IMR-90 (cell line): ENCODE measurements around the gene HEXD.
"Not testable (repeated sequence)": the region's sequence is repeated elsewhere in the genome, so short reads cannot be mapped to it uniquely, and the experiment has no call there.

Experiments
- CHD1 ChIP-seq: IDR thresholded peaks from 2 replicates; pipeline ENCODE4 v1.6.1; 2012; ENCODE audit warnings: low read depth, low read length, improper control_type of control experiment
- CTCF ChIP-seq: conservative IDR thresholded peaks from 2 replicates; pipeline ENCODE4 v1.5.1; 2012; ENCODE audit warnings: mild to moderate bottlenecking, low read depth, low read length, improper control_type of control experiment
- POLR2A ChIP-seq: IDR thresholded peaks from 2 replicates; pipeline ENCODE4 v1.6.1; 2012; ENCODE audit warnings: mild to moderate bottlenecking, low read depth, low read length
- RAD21 ChIP-seq: IDR thresholded peaks from 2 replicates; pipeline ENCODE4 v1.6.1; 2012; ENCODE audit warnings: low read length, improper control_type of control experiment
- SMC3 ChIP-seq: fragments of 150-350 bp; IDR thresholded peaks from 2 replicates; pipeline ENCODE4 v1.6.1; 2016; ENCODE audit warnings: low read depth, mild to moderate bottlenecking, antibody characterized with exemption, low read length, moderate library complexity

GRCh38 chr17:82459936-82460335 lies 41.8 kb downstream of the HEXD start:
- not testable (repeated sequence) for TF ChIP-seq POLR2A, CHD1, CTCF, RAD21, SMC3
